HEK293 (cell line): ENCODE results near the gene SLC66A2.

ENCODE experiments used
- ZBTB49 ChIP-seq: fragments of 450-650 bp; formaldehyde crosslinking; IDR thresholded peaks from 2 replicates; pipeline ENCODE4 v1.5.1; 2016; ENCODE audit warnings: missing biosample characterization, missing genetic modification characterization, low read depth
- ZNF558 ChIP-seq: fragments of 450-650 bp; formaldehyde crosslinking; IDR thresholded peaks from 2 replicates; pipeline ENCODE4 v1.5.1; 2016; ENCODE audit warnings: missing biosample characterization, missing genetic modification characterization
- ZNF707 ChIP-seq: fragments of 450-650 bp; formaldehyde crosslinking; IDR thresholded peaks from 2 replicates; pipeline ENCODE4 v1.5.1; 2016; ENCODE audit warnings: missing biosample characterization, missing genetic modification characterization
- TF ChIP-seq, protein P1 (sequence below): fragments of 450-650 bp; formaldehyde crosslinking; IDR thresholded peaks from 2 replicates; pipeline ENCODE4 v1.5.1; 2016; ENCODE audit warnings: missing biosample characterization, missing genetic modification characterization
- TF ChIP-seq, protein P2 (sequence below): fragments of 450-650 bp; formaldehyde crosslinking; IDR thresholded peaks from 2 replicates; pipeline ENCODE4 v1.5.1; 2017; ENCODE audit warnings: missing biosample characterization, missing genetic modification characterization

- TF ChIP-seq, protein P1, sequence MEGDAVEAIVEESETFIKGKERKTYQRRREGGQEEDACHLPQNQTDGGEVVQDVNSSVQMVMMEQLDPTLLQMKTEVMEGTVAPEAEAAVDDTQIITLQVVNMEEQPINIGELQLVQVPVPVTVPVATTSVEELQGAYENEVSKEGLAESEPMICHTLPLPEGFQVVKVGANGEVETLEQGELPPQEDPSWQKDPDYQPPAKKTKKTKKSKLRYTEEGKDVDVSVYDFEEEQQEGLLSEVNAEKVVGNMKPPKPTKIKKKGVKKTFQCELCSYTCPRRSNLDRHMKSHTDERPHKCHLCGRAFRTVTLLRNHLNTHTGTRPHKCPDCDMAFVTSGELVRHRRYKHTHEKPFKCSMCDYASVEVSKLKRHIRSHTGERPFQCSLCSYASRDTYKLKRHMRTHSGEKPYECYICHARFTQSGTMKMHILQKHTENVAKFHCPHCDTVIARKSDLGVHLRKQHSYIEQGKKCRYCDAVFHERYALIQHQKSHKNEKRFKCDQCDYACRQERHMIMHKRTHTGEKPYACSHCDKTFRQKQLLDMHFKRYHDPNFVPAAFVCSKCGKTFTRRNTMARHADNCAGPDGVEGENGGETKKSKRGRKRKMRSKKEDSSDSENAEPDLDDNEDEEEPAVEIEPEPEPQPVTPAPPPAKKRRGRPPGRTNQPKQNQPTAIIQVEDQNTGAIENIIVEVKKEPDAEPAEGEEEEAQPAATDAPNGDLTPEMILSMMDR (tag by site-specific recombination), result no peak
- TF ChIP-seq ZBTB49, result no peak
- TF ChIP-seq, protein P2, sequence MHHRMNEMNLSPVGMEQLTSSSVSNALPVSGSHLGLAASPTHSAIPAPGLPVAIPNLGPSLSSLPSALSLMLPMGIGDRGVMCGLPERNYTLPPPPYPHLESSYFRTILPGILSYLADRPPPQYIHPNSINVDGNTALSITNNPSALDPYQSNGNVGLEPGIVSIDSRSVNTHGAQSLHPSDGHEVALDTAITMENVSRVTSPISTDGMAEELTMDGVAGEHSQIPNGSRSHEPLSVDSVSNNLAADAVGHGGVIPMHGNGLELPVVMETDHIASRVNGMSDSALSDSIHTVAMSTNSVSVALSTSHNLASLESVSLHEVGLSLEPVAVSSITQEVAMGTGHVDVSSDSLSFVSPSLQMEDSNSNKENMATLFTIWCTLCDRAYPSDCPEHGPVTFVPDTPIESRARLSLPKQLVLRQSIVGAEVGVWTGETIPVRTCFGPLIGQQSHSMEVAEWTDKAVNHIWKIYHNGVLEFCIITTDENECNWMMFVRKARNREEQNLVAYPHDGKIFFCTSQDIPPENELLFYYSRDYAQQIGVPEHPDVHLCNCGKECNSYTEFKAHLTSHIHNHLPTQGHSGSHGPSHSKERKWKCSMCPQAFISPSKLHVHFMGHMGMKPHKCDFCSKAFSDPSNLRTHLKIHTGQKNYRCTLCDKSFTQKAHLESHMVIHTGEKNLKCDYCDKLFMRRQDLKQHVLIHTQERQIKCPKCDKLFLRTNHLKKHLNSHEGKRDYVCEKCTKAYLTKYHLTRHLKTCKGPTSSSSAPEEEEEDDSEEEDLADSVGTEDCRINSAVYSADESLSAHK (tag by site-specific recombination), result no peak
- TF ChIP-seq ZNF558, result no peak
- TF ChIP-seq ZNF707 (tag by site-specific recombination), result no peak
Observed at GRCh38 chr18:79975985-79976680, 24.7 kb upstream of the SLC66A2 start.
